Glutamatergic neuron (in vitro differentiated cells): ENCODE data around the gene PCGF3. TPM values are rescaled to one million over a fixed set of nuclear protein-coding genes. Genes with fewer than 3 reads are reported as not detected.

ENCODE experiments used
- DNase-seq: peaks from one replicate; pipeline ENCODE4 v3.0.0; 2022
- H3K27ac Mint-ChIP-seq: one replicate; pipeline ENCODE4 v1.8.0; 2020; ENCODE audit warnings: mild to moderate bottlenecking, mixed read lengths, inconsistent platforms; ENCODE audit not compliant: unreplicated experiment
- H3K27me3 Mint-ChIP-seq: one replicate; pipeline ENCODE4 v1.8.0; 2020; ENCODE audit warnings: mild to moderate bottlenecking, moderate library complexity, mixed read lengths, inconsistent platforms; ENCODE audit not compliant: unreplicated experiment
- H3K36me3 Mint-ChIP-seq: one replicate; pipeline ENCODE4 v1.8.0; 2020; ENCODE audit warnings: mild to moderate bottlenecking, mixed read lengths, inconsistent platforms; ENCODE audit not compliant: unreplicated experiment
- H3K4me1 Mint-ChIP-seq: one replicate; pipeline ENCODE4 v1.8.0; 2020; ENCODE audit warnings: mild to moderate bottlenecking, low read depth, mixed read lengths, inconsistent platforms; ENCODE audit not compliant: unreplicated experiment
- H3K4me3 Mint-ChIP-seq: one replicate; pipeline ENCODE4 v1.8.0; 2020; ENCODE audit warnings: mild to moderate bottlenecking, mixed read lengths, inconsistent platforms; ENCODE audit not compliant: unreplicated experiment
- H3K9me3 Mint-ChIP-seq: one replicate; pipeline ENCODE4 v1.8.0; 2020; ENCODE audit warnings: mild to moderate bottlenecking, moderate library complexity, mixed read lengths, inconsistent platforms; ENCODE audit not compliant: unreplicated experiment
- total RNA-seq: library from RNA; stranded (reverse); fragmentation: NEBNext Ultra II Directional; extraction: Animal tissue kit (Norgen Biotek cat#: 25700); gene quantifications from one replicate; pipeline ENCODE4 v1.2.1, GENCODE V29; 2021; ENCODE audit not compliant: unreplicated experiment
- TF ChIP-seq, protein P1 (sequence below): fragments of 200-600 bp; sonication (generic); IDR thresholded peaks from one replicate; pipeline ENCODE4 v1.5.0; 2021; ENCODE audit not compliant: partially characterized antibody, unreplicated experiment

The PCGF3 gene
- total RNA-seq, 1 donor from 2014 or later = 122 TPM

DNA sequence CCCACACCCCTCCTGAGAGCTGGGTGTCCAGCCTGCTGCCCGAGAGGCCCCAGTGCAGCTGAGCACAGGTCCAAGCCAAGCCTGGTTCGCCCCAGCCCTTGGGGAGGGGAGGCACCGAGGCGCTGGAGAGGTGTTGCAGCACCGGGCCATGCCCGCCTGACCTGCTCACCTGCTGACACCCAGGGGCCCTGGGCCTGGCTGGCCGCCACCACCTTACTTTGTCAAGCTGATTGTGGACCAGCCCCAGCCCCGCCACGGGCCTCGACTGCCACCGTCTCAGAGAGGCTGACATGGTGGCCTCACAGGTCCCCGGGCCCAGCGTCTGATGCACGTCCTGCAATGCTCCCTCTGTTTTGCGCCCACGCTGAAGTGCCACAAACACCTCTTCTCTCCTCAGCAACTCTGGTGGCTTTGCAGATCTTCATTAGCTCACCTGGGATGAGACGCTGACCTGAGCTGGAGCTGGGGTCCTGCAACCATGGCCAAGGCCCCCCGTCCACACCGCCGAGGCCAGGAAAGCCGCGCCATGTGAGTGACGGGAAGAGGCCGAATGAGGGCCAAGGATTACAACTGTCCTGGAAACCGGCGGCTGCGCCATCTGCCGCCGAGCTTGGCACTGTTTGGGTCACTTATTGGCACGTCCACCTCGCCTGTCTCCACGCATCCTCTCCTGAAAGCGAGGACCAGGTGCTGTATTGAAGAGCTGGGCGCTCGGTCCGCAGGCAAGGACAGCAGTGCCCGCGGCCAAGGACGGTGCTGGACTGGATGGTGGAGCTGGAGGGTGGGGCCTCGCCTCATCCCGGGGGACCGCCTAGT lies 112.7 kb downstream of the PCGF3 start:
- peaks cover 4% of the 10 kb centered on the region for H3K4me1 Mint-ChIP-seq
- peaks cover 20% of the 10 kb centered on the region for H3K27me3 Mint-ChIP-seq
- no peak for DNase-seq
- TF ChIP-seq, protein P1, sequence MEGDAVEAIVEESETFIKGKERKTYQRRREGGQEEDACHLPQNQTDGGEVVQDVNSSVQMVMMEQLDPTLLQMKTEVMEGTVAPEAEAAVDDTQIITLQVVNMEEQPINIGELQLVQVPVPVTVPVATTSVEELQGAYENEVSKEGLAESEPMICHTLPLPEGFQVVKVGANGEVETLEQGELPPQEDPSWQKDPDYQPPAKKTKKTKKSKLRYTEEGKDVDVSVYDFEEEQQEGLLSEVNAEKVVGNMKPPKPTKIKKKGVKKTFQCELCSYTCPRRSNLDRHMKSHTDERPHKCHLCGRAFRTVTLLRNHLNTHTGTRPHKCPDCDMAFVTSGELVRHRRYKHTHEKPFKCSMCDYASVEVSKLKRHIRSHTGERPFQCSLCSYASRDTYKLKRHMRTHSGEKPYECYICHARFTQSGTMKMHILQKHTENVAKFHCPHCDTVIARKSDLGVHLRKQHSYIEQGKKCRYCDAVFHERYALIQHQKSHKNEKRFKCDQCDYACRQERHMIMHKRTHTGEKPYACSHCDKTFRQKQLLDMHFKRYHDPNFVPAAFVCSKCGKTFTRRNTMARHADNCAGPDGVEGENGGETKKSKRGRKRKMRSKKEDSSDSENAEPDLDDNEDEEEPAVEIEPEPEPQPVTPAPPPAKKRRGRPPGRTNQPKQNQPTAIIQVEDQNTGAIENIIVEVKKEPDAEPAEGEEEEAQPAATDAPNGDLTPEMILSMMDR = no peak
- peaks cover 14% of the 10 kb centered on the region for H3K36me3 Mint-ChIP-seq
- H3K9me3 Mint-ChIP-seq = peaks cover 9% of the 10 kb centered on the region
- no peak overlapping the region for H3K4me3 Mint-ChIP-seq
- H3K27ac Mint-ChIP-seq = no peak overlapping the region

DNA sequence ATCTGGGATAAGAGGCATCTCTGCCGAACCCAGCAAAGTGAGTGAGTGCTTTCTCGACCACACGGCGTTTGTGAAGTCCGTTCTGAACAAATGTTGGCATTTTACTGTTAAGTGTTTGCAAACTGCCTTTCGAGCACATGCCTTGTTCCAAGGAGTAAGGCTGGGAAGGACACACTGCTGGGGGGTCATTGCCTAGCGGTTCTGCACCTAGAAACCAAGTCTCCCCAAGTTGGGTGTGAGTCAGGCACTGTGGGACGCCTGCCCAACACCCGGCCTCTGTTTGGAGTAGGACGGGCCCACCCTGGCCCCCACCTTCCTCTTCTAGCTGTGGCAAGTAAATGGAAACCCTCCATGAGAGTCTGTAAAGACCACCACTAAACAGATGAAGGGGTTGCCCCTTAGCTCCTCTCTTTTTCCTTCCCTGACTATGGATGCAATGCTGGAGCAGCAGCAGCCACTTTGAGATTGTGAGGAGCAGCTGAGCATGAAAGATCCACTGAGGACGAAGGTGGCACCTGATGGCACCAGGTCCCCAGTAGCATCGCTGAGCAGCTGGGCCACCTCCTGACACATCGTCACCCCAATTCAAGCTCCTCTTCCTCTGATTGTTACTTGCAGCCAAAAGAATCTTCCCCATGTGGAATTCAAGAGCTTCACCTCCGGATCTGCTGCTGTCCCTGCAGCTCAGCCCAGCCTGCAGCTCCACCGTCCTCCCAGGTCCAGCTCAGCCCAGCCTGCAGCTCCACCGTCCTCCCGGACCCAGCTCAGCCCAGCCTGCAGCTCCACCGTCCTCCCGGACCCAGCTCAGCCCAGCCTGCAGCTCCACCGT lies 114.0 kb downstream of the PCGF3 start:
- H3K27me3 Mint-ChIP-seq = peaks cover 16% of the 10 kb centered on the region
- DNase-seq = no peak
- H3K9me3 Mint-ChIP-seq = peaks cover 9% of the 10 kb centered on the region
- H3K4me3 Mint-ChIP-seq = no peak overlapping the region
- TF ChIP-seq, protein P1 = no peak
- H3K27ac Mint-ChIP-seq = no peak overlapping the region
- peaks cover 4% of the 10 kb centered on the region for H3K4me1 Mint-ChIP-seq
- H3K36me3 Mint-ChIP-seq = peaks cover 11% of the 10 kb centered on the region

Other genes starting within 250 kb of the PCGF3 start
- gene ZNF721, start 206.7 kb upstream of the PCGF3 start, total RNA-seq = 36.7 TPM
- gene PIGG, start 206.6 kb upstream of the PCGF3 start, total RNA-seq = 96.4 TPM
- 22.7 TPM for gene TMEM271, start 129.5 kb upstream of the PCGF3 start, total RNA-seq
- gene PDE6B, start 80.3 kb upstream of the PCGF3 start, total RNA-seq = 2.3 TPM
- gene ATP5ME, start 31.6 kb upstream of the PCGF3 start, total RNA-seq = 230 TPM
- 13.6 TPM for gene MYL5, start 31.3 kb upstream of the PCGF3 start, total RNA-seq
- gene SLC49A3, start 16.7 kb upstream of the PCGF3 start, total RNA-seq = not detected
- gene CPLX1, start 120.3 kb downstream of the PCGF3 start, total RNA-seq = 115 TPM
- 123 TPM for gene GAK, start 226.5 kb downstream of the PCGF3 start, total RNA-seq
- 62.7 TPM for gene TMEM175, start 226.6 kb downstream of the PCGF3 start, total RNA-seq